Measurements from ENCODE around the gene CDKN2AIP. TPM values are rescaled to one million over a fixed set of nuclear protein-coding genes. Genes with fewer than 3 reads are reported as not detected.

Gene CDKN2AIP
- total and polyA plus RNA-seq, 2 of the 4 experiments (the other 2 are of a cell fraction): 11.0 to 16.8 TPM

DNA sequence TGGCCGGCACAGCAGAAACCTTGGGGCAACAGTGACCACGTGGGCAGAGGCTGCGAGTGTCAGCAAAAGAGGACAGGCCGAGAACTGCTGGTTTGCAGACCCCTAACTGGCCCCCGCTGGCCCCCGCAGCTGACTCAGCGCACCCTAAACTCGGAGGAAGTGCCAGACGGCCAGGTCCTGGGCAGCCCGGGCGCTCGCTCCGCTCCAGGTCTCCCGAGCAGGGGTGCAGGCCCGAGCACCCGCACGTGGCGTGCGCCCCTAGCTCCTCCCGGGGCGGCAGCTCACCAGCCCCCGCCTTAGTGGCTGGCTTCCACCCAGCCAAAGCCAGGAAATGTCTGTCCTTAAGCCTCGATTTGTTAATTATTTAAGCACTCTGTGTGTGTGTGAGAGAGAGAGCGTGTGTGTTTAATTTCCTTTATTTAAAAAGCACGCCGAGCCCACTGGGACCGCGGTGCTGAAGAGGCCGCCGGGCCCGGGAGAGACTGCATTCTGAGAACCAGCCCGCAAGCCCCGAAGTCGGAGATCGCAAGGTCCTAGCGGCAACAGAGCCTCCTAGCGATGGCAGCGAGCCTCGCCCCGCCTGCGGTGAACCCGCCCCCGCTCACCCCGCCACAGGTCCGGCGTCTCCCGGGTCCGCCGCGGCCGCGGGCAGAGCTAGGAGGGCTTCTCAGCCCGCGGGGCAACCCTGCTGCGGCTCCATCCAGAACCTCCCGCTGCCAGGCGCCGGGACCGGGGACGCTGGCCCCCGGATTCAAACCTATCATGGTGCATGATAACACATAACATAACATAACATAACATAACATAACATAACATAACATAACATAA is 45.9 kb upstream of the CDKN2AIP start (continued):
- TF ChIP-seq, protein P1, sequence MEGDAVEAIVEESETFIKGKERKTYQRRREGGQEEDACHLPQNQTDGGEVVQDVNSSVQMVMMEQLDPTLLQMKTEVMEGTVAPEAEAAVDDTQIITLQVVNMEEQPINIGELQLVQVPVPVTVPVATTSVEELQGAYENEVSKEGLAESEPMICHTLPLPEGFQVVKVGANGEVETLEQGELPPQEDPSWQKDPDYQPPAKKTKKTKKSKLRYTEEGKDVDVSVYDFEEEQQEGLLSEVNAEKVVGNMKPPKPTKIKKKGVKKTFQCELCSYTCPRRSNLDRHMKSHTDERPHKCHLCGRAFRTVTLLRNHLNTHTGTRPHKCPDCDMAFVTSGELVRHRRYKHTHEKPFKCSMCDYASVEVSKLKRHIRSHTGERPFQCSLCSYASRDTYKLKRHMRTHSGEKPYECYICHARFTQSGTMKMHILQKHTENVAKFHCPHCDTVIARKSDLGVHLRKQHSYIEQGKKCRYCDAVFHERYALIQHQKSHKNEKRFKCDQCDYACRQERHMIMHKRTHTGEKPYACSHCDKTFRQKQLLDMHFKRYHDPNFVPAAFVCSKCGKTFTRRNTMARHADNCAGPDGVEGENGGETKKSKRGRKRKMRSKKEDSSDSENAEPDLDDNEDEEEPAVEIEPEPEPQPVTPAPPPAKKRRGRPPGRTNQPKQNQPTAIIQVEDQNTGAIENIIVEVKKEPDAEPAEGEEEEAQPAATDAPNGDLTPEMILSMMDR (conservative IDR thresholded peaks at IDR 0.05; ENCODE audit: low read depth, low read length): peak; percentile 75

DNA sequence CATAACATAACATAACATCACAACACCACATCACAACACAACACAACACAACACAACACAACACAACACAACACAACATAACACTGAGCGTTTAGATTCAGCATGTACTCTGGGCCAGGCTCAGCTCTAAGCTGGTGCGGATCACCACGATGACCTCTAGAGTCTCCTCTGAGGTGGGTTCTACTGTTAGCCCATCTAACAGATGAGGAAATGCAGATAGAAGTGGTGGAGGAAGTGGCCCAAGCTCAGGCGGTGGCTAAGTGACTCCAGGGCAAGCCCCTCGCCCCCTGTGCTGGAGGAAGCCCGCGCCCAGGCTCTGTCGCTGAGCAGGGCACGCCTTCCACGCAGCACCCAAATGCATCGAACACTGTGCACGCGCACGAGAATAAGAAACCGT is 45.3 kb upstream of the CDKN2AIP start:
- ATAC-seq (ENCODE audit: low read depth) (peak; percentile 4; the same call in 1 of the 2 replicates), DNase-seq (no peak)
- no peak overlapping the region for H2BK5ac ChIP-seq (ENCODE audit: low read depth, low read length, poor library complexity, severe bottlenecking)
- intact Hi-C loops (cut with micrococcal nuclease) (loop anchor here (5.0 kb wide), 2 partner anchors 87 to 462 kb away; no protein-coding TSS in a partner anchor), in situ Hi-C loops (cut with MboI; ENCODE audit: low sequenced_read_pairs) (loop anchor here (10.0 kb wide), 1 partner anchor 454 kb away; no protein-coding TSS in a partner anchor), dilution Hi-C loops (cut with HindIII; ENCODE audit: low sequenced_read_pairs, unreplicated experiment) (no loop called here)
- H3K9me1 ChIP-seq (ENCODE audit: insufficient read depth, low read length): no peaks in the 10 kb centered on the region
- H2AFZ ChIP-seq (replicated peaks; ENCODE audit: low read length, poor library complexity): peak overlapping the region; percentile 90
- H3K27me3 ChIP-seq (ENCODE audit: control insufficient read depth, insufficient read depth, low read length): peaks cover 5% of the 10 kb centered on the region; the same call in 1 of the 2 replicates
- no peak overlapping the region for H3K23ac ChIP-seq (ENCODE audit: low read depth, low read length)
- H2AK9ac ChIP-seq (replicated peaks; ENCODE audit: low read depth, low read length, poor library complexity): no peak overlapping the region
- H2BK15ac ChIP-seq (ENCODE audit: low read depth, low read length): no peak overlapping the region
- H3K79me1 ChIP-seq (ENCODE audit: low read depth in 1 of 2, low read length in 2 of 2): no peaks in the 10 kb centered on the region
- H3K4me1 ChIP-seq (ENCODE audit: control insufficient read depth, insufficient read depth, low read length): peaks cover 4% of the 10 kb centered on the region; the same call in 1 of the 2 replicates
- H4K5ac ChIP-seq (ENCODE audit: low read depth, low read length): no peak overlapping the region
- H4K20me1 ChIP-seq (ENCODE audit: insufficient read depth, low read length): no peaks in the 10 kb centered on the region
- no peaks in the 10 kb centered on the region for H3K9me3 ChIP-seq (ENCODE audit: control insufficient read depth, insufficient read depth, low read length)
- no TSS peak for BruUV-seq (replicated peaks)
- TF ChIP-seq RAD21 (IDR thresholded peaks at IDR 0.05; ENCODE audit: low read length) (no peak), CHD1 (IDR thresholded peaks at IDR 0.05; ENCODE audit: low read depth, low read length) (no peak), MAZ (IDR thresholded peaks at IDR 0.05; ENCODE audit: borderline replicate concordance, low read depth, low read length) (no peak), BHLHE40 (IDR thresholded peaks at IDR 0.05; ENCODE audit: low read depth, low read length) (no peak), RCOR1 (IDR thresholded peaks at IDR 0.05; ENCODE audit: insufficient replicate concordance, low read length) (no peak), MXI1 (IDR thresholded peaks at IDR 0.05; ENCODE audit: borderline replicate concordance, low read depth, low read length) (no peak)
- no peak overlapping the region for H3K14ac ChIP-seq (replicated peaks; ENCODE audit: low read depth, low read length)
- WGBS, 2 experiments (ENCODE audit: extremely low coverage in 2 of 2, insufficient read length in 1 of 2): 100% methylated on average over 1 of the region's 15 CpGs; no CpG with 5 or more reads in 1 of the 2 experiments
- peak overlapping the region in 1 of 2 experiments; percentile 68; a peak in 2 of 4 replicates for H4K8ac ChIP-seq (ENCODE audit: low read depth in 2 of 2, low read length in 2 of 2)
- no peak overlapping the region for H4K91ac ChIP-seq (ENCODE audit: insufficient read depth, low read depth, low read length)
- POLR2A ChIA-PET (ENCODE audit: unreplicated experiment): interaction anchor here (0.6 kb wide), 1 partner anchor 25 kb away, joined by 3 read pairs; no protein-coding TSS in a partner anchor
- H3K4me2 ChIP-seq (ENCODE audit: low read depth, low read length): peak overlapping the region; percentile 56; the same call in 1 of the 2 replicates
- H2AK5ac ChIP-seq (ENCODE audit: low read depth, low read length): peak overlapping the region; percentile 36; the same call in 1 of the 2 replicates
- H2BK20ac ChIP-seq (ENCODE audit: low read depth, low read length): no peak overlapping the region
- H3K4me3 ChIP-seq (ENCODE audit: insufficient read depth, low read depth, low read length): no peak overlapping the region
- no peak overlapping the region for H3K18ac ChIP-seq (ENCODE audit: low read depth, low read length)
- no peak overlapping the region for H3K9ac ChIP-seq (ENCODE audit: low read depth, low read length)
- H3K36me3 ChIP-seq (ENCODE audit: control insufficient read depth, insufficient read depth, low read length): no peaks in the 10 kb centered on the region
- H2BK120ac ChIP-seq (ENCODE audit: low read depth, low read length): no peak overlapping the region
- no peak overlapping the region for H3K56ac ChIP-seq (ENCODE audit: extremely low read depth, insufficient read depth, low read length)
- CTCF ChIA-PET: interaction anchor here (1.0 to 1.5 kb wide), 3 partner anchors 8 to 129 kb away, joined by 3 to 6 read pairs (median 5); no protein-coding TSS in a partner anchor
- H3K4ac ChIP-seq (ENCODE audit: low read depth, low read length): no peak overlapping the region
- H3K27ac ChIP-seq (ENCODE audit: insufficient read depth, low read length): no peak overlapping the region

Measured in IMR-90 (cell line).